IPS DF 4.7 (cell line): ENCODE data around the gene NAT10.
"Not testable (repeated sequence)": the region's sequence is repeated elsewhere in the genome, so short reads cannot be mapped to it uniquely, and the experiment has no call there.

Source experiments
- DNase-seq: peaks from one replicate; pipeline ENCODE4 v3.0.0-alpha.2; 2013; ENCODE audit warnings: low spot score; ENCODE audit errors: extremely low read depth

NAT10 gene

DNA sequence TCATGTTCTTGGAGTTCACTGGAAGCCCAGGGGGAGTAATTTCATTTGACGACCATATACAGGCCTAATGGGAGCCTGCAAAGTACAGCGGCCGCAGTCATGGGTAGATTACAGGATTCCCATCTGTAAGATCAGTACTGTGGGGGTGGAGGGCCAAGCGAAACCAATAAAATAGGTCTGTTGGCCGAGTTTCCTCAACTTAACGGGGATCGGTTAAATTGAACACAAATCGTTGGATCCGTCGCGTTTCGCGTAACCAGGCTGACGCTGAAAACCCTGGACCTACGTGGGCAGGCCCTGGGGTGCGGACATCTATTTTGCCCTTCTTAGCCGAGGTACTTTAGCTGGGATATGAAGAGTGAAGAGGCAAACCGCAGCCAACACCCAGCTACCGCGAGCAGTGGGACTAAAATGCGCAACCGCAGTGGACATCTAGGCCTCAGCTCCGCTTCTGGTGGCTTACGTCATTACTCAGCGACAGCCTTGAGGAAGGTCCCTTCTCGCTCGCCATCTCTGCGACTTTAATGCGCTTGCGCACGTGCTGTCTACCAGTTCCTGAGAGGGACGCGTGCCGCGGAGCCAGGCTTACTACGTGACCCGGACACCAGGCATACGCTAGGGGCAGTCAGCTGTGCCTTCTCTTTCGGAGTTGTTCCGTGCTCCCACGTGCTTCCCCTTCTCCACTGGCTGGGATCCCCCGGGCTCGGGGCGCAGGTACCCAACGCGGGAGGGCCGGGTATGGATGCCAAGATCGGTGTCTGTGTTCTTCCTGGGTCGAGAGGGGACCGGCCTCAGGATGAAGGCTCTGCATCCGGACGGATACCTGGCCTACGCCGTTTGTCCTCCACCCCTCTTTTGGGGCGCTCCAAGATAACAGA lies at the start of gene NAT10:
Gene NAT10 (plus strand): TSS at position 551 of the 878 bp plus-strand sequence. CDS start 2,597 bp downstream, outside the sequence.
- peak; percentile 99 for DNase-seq

DNA sequence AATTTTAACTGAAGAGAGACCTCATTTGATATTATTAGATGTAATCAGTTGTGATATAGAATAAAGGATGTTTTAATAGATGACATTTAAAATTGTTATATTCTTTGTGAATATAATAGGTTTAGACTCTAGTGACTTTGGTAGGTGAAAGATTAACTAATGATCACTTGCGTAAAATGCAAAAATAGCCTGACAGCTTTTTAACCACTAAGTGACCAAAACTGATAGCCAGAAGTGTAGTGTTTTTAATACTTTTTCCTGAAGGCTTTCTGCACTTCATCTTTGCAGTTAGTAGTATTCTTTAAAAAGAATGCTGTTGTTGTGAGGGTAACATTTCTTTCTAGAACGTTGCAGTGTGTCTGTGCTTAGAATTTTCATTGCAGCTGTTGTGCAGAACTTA lies 48.8 kb upstream of the NAT10 start:
- no peak for DNase-seq

DNA sequence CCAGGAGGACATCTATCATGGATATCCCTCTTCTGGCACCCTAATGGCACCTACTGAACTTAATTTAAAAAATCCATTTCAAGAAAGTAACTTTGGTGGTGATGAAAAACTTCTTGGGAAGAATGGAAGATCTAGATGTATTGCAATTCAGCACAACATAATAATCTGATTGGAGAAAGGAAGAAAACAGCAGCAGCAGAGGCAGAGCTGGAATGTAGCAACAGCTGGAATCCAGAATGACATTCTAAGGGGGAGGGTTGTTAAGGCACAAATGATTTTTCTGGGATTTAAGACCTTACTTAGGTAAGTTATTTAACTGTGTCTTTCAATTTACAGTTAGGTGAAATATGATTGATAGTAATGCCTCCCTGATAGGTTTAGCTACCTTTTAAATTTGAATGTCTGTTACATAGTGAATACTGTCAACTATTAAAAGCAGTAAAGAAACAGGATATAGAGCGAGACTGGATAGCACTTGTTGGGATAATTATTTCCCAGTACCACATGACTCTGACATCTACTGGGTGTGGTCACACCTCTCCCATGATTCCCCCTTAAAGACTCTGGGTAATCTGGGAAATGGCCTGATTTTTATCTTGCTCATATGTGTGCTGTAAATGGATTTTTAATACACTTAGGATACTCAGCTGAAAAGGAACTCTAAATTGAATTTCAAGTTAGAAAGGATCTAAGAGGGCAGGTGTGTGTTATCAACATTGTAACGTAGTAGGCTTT lies 42.2 kb upstream of the NAT10 start:
- no peak for DNase-seq

DNA sequence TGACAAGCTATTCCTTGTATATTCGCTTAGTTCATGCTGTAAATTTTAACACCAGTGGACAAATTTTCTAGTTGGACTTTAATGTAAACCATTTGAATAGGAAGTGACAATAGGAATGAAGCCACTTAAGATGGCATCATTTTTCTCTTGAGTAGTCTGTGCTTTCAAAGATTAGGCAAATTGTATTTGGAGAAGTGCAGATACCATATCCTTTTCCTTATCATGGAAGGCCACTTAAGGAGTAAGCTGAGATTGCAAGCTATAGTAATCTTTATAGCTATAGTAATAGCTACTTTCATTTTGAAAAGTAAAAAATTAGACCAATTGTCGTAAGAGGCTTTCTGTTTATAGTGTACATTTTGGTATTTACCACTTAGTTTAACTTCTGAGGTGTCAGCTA lies 41.1 kb upstream of the NAT10 start:
- no peak for DNase-seq

DNA sequence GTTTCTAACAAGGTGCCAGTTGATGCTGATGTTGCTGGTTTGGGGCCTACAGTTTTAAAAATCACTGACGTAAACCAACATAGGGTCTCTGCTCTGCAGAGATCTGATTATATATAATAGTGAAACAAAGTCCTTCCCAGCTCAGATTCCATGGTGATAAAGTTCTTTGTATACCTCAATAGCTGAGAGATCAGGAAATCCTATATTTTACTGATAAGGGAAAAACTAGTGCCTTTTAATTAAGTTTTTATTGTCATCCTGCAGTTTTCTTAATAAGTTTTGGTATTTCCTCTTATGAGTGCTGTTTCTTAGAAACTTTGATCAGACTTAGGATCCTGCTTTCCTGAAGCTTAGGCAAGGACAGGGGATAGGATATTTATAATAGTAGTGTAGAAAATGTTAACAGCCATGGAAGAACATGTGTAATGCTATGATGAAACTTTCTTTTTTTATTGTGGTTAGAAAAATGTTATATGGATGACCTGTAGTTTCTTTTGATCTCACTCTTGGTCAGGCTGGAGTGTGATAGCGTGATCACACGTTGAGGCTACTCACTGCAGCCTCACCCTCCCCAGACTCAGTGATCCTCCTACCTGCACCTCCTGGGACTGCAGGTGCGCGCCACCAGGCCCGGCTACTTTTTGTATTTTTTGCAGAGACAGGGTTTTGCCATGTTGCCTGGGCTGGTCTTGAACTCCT lies 39.8 kb upstream of the NAT10 start:
- no peak for DNase-seq

DNA sequence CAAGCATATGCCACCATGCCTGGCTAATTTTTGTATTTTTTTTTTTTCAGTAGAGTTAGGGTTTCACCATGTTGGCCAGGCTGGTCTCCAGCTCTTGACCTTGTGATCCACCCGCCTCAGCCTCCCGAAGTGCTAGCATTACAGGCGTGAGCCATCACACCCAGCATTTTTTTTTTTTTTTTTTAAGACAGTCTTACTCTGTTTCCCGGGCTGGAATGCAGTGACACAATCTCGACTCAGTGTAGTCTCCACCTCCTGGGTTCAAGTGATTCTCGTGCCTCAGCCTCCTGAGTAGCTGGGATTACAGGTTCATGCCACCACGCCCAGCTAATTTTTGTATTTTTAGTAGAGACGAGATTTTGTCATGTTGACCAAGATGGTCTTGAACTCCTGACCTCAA lies 38.7 kb upstream of the NAT10 start:
- DNase-seq: not testable (repeated sequence)

DNA sequence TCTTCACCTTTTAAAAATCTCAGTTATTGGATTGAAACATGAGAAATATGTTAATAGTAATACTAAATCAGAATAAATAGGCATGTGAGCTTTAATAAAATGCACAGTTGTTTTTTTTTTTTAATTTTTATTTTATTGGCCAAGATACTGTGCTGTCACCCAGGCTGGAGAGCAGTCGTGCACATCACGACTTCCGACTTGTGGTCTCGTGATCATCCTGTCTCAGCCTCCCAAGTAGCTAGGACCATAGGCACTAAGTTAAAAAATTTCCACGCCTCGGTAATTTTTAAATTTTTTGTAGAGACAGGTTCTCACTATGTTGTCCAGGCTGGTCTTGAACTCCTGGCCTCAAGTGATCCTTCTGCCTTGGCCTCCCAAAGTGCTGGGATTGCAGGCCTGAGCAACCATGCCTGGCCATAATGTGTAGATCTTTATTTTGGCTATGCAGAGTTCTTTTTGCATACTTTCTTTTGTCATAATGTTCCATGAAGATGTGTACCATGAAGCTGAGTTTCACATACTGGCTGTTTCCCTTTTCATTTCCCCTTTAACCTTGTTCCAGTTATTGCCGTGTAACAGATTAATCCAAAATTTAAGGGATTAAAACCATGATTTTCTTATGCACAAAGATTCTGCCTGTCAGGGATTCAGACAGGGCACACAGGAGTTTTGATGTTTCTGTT lies 37.9 kb upstream of the NAT10 start:
- DNase-seq: no peak

DNA sequence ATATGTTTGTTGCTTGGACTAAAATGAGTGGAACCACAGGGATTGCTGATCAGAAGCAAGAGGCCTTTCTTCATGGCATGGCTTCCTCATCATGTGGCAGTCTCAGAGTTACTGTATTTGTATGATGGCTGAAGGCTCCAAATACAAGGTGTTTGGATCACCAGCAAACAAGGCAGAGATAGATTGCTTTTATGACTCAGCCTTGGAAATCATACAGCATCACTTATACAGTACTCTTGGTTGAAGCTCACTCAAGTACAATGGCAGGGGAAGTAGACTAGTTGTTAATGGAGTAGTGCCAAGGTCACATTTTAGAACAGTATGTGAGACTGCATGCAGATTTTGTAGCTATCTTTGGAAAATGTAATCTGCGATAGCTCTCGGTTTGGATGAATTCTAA lies 37.3 kb upstream of the NAT10 start:
- no peak for DNase-seq

DNA sequence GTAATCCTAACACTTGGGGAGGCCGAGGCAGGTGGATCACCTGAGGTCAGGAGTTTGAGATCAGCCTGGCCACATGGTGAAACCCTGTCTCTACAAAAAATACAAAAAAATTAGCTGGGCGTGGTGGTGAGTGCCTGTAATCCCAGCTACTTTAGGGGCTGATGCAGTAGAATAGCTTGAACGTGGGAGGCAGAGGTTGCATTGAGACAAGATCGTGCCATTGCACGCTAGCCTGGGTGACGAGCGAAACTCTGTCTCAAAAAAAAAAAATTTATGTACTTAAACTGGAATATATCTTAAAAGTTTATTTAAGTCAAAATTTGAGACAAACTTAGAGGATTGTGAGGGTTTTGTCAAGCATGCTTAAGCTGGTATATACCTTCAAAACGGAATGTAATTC lies 34.1 kb upstream of the NAT10 start:
- not testable (repeated sequence) for DNase-seq

DNA sequence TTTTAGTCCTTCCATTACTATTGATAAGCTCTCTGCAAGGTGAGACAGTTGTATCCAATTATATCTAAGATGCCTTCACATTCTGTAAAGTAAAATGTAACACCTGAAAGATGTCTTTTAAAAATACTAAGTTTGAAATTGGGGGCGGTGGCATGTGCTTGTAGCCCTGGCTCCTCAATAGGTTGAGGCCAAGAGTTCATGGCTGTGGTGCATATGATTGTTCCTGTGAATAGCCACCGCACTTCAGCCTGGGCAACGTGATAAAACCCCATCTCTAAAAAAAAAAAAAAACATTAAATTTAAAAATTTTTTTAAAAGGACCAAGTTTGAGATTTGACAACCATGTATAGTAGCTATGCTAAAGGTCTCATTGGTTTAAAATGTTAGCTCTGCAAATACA lies 33.4 kb upstream of the NAT10 start:
- DNase-seq: no peak

DNA sequence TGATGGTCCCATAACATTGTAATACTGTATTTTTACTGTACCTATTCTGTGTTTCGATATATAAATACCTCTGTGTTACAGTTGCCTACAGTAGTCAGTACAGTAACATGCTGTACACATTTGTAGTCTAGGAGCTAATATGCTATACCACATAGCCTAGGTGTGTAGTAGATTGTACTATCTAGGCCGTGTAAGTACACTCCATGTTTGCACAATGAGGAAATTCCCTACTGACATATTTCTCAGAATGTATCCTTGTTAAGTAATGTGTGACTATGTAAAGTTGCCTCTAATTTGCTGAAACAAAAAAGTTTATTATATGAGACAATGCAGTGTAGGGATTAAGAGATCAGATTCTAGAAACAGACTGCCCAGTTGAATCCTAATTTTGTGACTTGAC lies 32.6 kb upstream of the NAT10 start:
- DNase-seq: no peak

DNA sequence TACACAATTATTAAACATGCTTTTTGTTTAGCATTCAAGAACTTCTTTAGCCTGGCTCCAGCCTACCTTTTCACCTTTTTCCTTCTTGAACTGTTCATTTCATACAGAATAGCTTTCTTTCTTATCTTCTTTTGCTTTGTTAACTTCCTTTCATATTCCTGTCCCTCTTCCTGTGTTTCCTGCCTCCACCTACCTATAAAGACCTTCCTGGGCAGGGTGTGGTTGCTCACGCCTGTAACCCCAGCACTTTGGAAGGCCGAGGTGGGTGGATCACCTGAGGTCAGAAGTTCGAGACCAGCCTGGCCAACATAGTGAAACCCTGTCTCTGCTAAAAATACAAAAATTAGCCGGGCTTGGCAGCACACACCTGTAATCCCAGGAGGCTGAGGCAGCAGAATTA lies 31.0 kb upstream of the NAT10 start:
- DNase-seq: no peak

DNA sequence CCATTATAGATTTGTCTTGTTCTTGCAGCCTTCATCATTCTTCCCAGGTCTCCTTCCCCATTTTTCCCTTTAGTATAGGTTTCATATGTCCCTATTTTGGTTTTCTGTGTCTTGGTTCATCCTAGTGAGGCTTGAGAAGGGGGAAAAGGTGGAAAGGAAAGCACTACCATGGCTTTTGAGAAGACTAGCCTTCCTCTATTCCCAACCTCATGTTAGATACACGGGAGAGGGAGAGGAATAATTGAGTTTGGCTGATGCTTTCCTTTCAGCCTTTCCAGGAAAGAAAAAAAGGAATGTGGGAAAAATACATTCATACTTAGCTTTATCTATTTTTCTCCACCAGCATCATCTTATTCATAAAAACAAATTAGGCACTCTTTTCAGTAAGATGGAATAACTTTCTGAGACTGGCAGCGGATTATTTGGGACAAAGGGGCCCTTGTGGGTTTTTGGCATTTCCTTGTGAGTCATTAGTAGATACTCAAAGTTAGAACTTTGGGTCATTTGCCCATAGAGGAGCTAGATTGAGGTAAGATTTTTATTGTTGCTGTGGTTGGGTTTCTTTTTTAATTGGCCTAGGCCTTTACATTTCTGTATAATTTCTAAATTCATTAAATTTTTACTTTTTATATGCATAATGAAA lies 30.1 kb upstream of the NAT10 start:
- DNase-seq: no peak

DNA sequence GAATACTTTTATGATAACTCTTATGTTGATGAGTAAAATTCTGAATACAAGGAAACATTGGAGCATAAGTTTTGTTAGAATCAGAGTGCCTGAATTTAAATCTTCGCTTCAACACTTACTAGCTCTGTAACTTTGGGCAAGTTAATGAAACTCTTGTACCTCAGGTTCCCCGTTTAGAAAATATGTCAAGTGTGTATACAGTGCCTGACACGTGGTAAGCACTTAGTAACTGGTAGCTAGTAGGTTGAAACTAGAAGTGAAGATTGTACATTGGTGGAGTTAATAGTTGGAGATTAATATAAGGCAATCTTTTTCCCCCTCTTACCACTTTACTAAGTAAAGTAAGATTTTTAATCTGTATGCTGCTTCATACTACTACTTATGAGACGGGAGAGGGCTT lies 24.8 kb upstream of the NAT10 start:
- DNase-seq: no peak

DNA sequence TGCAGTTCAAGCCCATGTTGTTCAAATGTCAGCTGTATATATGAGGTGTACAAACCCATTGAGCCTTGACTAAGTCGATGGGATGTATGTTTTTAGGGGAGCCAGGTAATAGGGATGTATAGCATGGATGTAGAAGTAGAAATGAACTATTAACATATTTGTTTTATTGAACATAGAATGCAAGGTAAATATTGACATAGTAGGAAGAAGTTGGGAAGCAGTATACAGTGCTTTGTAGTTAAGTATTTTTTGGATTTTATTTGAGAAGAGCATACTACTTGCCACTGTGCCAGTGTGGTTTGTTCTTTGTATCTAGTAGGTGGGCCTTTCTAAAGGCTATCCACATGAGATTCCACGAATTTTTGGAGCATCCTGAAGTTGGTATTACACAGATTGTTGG lies 20.8 kb upstream of the NAT10 start:
- no peak for DNase-seq

DNA sequence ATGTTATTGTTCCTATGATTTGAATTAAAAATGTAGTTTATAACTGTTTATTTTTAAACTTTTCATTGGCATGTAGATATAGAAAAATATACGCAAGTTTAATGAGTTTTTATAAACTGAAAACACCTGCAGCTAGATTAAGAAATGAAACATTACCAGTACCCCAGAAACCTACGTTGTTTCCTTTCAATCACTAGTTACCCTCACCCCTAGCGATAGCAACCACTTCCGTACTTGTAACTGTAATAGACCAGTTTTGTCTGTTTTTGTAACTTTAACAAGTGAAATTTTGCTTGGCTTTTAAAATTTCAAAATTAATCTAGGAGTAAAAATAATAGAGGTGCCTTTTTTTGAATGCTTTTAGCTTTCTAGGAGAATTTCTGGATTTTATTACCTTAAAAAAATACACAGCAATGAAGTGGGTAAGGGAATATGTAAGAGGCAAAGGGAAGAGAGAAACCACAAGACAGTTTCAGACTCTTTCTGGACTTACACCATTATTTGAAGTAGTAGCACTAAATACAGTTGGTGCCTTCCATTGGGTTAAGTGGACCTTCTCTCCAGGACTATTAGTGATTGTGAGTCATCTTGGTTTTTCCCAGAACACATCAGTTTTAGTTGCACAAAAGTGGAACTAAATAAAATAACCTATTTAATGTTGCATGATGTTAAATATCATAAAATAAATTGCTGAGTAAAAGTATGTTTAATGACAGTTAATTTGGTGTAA lies 18.7 kb upstream of the NAT10 start:
- DNase-seq: no peak

DNA sequence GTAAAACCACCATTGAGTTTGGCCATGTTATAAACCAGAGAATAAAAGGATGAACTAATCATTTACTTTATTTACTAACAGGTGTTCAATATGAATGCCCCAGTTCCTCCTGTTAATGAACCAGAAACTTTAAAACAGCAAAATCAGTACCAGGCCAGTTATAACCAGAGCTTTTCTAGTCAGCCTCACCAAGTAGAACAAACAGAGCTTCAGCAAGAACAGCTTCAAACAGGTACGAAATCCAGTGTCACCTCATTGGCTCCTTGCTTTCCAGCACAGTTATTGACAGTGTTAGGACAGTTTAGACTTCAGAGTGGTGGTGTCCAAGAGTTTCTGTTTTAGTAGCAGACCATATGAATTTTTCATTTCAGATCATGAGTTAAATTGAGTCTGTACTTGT lies 13.6 kb upstream of the NAT10 start:
- no peak for DNase-seq

DNA sequence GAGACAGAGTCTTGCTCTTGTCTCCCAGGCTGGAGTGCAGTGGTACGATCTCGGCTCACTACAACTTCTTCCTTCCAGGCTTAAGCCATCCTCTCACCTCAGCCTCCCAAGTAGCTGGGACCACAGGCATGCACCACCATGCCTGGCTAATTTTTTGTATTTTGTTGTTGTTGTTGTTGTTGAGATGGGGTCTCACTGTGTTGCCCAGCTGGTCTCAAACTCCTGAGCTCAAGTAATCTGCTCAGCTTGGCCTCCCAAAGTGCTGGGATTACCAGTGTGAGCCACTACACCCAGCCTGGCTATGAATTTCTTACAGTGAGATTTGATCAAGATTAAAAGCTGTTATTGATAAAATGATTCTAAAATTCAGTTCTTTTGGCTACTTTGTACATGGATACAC lies 10.5 kb upstream of the NAT10 start:
- not testable (repeated sequence) for DNase-seq

DNA sequence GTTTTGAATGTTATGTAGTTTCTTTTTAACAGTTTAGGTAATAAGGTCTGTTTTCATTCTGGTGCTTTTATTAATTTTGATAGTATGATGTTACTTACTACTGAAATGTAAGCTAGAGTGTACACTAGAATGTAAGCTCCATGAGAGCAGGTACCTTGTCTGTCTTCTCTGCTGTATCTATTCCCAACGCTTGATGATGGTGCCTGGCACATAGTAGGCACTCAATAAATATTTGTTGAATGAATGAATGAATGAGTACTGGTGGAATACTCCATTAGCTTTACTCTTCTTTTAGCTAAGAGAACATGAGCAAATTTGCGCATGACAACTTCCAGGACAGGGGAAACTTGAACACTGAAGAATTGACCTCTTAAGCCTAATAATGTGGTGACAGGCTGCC lies 6.6 kb upstream of the NAT10 start:
- DNase-seq: no peak

DNA sequence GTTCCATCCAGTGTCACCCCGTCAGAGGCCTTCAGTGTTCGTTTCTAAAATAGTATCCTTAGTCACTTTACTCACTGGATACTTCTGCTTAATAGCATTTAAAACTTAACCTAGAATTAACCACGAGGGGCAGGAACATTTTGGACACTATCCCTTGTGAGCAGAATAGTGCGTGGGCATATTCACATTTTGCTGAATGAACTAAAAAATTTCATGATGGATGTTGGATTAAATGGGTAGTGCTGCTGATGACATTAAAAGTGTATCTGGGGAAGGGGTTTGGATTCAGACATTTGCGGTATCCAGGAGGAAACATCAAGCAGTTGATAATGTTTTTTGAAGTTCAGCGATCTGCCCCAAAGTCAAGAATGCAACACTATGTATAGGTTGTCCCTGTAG lies 750 bp upstream of the NAT10 start:
- no peak for DNase-seq
